Spleen (tissue), 7 donors: ENCODE results near the gene CACNA1A.

Experiments used
- CTCF ChIP-seq, 11 experiments: fragments of 200-600 bp in 7 of 11; fragments of 450-650 bp in 4 of 11; sonication (generic) in 4 of 11; IDR thresholded peaks in 8 of 11; conservative IDR thresholded peaks in 3 of 11; 1 replicate in 7 of 11; 2 replicates in 4 of 11; pipeline versions ENCODE4 v1.4.0 to v1.8.0; 2016 to 2021; ENCODE audit warnings: antibody characterized with exemption in 11 of 11, inconsistent platforms in 4 of 11, mild to moderate bottlenecking in 1 of 11
- POLR2A ChIP-seq, 3 donors: fragments of 450-650 bp; IDR thresholded peaks; one replicate each; pipeline ENCODE4 v1.5.1; 2017; ENCODE audit warnings: antibody characterized with exemption in 3 of 3, mild to moderate bottlenecking in 1 of 3
- POLR2AphosphoS5 ChIP-seq, 3 donors: sonication (generic); formaldehyde crosslinking; IDR thresholded peaks; one replicate each; pipeline ENCODE4 v1.5.1; 2017; ENCODE audit warnings: antibody characterized with exemption in 3 of 3
- donor health status: DM: no; HTN: no; CAD: no; lungs with moderate emphysema.
- donor health status: DM: no; HTN: no; CAD: no.
- donor health status: DM: no; HTN: no; CAD: no.

DNA sequence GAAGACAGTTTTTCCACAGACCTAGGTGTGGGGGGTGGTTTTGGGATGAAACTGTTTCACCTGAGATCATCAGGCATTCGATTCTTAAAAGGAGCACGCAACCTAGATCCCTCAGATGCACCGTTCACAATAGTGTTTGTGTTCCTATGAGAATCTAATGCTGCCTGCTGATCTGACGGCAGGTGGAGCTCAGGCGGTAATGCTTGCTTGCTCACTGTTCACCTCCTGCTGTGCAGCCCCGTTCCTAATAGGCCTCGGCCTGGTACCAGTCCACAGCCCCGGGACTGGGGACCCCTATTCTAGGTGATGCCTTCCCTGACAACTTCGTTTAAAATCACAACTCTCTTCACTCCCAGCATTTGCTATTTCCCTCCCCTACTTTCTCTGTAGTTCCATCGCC, 206.4 kb downstream of the CACNA1A start:
- TF ChIP-seq CTCF (IDR thresholded peaks at IDR 0.05 in 8 of 11, conservative IDR thresholded peaks at IDR 0.05 in 3 of 11) (no peak), POLR2AphosphoS5 (IDR thresholded peaks at IDR 0.05) (no peak), POLR2A (IDR thresholded peaks at IDR 0.05) (no peak)
